Measurements from ENCODE around the gene D2HGDH. TPM values are rescaled to one million over a fixed set of nuclear protein-coding genes. Genes with fewer than 3 reads are reported as not detected.

Gene D2HGDH
- total RNA-seq, 1 donor from 2014 or later = 10.0 TPM

DNA sequence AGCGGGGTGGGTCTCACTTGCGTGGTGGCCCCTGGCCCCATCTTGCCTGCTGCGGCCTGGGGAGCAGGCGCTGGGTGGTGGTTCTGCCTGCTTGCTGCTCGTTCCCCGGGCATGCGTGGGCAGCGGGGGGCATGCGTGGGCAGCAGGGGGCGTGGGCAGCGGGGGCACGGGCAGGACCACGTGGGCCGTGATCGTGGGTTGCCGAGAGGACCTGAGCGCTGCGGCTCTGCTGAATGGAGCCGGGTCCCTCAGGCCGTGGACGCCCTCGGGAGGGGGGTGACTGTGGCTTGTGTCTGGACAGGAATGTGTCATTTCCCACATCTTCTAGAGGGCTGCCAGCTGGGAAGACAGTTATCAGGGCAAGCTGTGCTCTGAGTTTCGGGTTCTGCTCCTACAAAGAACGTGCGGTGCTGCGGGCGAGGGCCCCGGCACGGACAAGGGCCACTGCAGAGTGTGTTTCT lies 33.9 kb downstream of the D2HGDH start:
- Histone ChIP-seq H3K4me1 (ENCODE audit: insufficient read depth, low read length) (no peaks in the 10 kb centered on the region), H3K4me2 (ENCODE audit: low read length) (no peak overlapping the region), H3K27ac (ENCODE audit: low read depth, low read length) (no peak overlapping the region), H3K36me3 (ENCODE audit: insufficient read depth, low read length) (no peaks in the 10 kb centered on the region), H3K27me3 (ENCODE audit: insufficient read depth, low read length) (no peaks in the 10 kb centered on the region), H4K20me1 (ENCODE audit: insufficient read depth, low read length) (no peaks in the 10 kb centered on the region), H3K79me2 (ENCODE audit: insufficient read depth, low read length) (no peaks in the 10 kb centered on the region), H3K9me3 (ENCODE audit: insufficient read depth, low read depth, low read length) (no peaks in the 10 kb centered on the region), H3K4me3 (ENCODE audit: insufficient read depth, low read depth, low read length) (no peak overlapping the region), H3K9ac (ENCODE audit: low read length) (no peak overlapping the region), H2AFZ (ENCODE audit: low read depth, low read length) (no peak overlapping the region)
- peaks cover 5% of the 10 kb centered on the region for H3K36me3 Mint-ChIP-seq (ENCODE audit: low read depth, unreplicated experiment)
- FAIRE-seq = no peak
- peaks cover 2% of the 10 kb centered on the region for H3K4me1 Mint-ChIP-seq (ENCODE audit: low read depth, unreplicated experiment)
- no peak overlapping the region for H3K4me3 Mint-ChIP-seq (ENCODE audit: unreplicated experiment)
- no peaks in the 10 kb centered on the region for H3K9me3 Mint-ChIP-seq (ENCODE audit: unreplicated experiment)
- peaks cover 4% of the 10 kb centered on the region for H3K27me3 Mint-ChIP-seq (ENCODE audit: low read depth, unreplicated experiment)
- no peak for TF ChIP-seq EZH2 (IDR thresholded peaks at IDR 0.05; ENCODE audit: insufficient read depth, low read length)
- TF ChIP-seq, protein P1, sequence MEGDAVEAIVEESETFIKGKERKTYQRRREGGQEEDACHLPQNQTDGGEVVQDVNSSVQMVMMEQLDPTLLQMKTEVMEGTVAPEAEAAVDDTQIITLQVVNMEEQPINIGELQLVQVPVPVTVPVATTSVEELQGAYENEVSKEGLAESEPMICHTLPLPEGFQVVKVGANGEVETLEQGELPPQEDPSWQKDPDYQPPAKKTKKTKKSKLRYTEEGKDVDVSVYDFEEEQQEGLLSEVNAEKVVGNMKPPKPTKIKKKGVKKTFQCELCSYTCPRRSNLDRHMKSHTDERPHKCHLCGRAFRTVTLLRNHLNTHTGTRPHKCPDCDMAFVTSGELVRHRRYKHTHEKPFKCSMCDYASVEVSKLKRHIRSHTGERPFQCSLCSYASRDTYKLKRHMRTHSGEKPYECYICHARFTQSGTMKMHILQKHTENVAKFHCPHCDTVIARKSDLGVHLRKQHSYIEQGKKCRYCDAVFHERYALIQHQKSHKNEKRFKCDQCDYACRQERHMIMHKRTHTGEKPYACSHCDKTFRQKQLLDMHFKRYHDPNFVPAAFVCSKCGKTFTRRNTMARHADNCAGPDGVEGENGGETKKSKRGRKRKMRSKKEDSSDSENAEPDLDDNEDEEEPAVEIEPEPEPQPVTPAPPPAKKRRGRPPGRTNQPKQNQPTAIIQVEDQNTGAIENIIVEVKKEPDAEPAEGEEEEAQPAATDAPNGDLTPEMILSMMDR (IDR thresholded peaks at IDR 0.05; ENCODE audit: insufficient read depth, low read depth, low read length) = no peak
- no peak for DNase-seq (ENCODE audit: low read depth)
- H3K27ac Mint-ChIP-seq (ENCODE audit: unreplicated experiment) = no peak overlapping the region

DNA sequence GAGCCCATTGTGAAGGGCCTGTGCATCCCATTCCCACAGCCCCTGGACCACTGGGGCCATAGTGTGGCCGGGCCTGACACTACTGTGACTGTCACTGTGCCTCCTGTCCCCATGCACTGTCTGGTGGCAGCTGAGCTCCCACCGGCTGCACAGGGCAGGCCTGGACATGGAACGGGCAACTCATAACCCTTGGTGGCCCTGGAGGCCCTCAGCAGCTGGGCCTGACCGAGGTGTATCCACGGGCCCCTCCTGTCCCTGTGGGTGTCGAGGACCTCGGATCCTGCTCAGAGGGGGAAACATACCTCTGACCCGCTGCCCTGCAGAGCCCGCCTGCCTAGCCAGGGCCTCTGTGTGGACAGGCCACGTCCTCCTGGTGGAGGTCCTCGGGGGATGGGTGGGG lies 34.4 kb downstream of the D2HGDH start:
- Mint-ChIP-seq H3K36me3 (ENCODE audit: low read depth, unreplicated experiment) (peaks cover 5% of the 10 kb centered on the region), H3K27ac (ENCODE audit: unreplicated experiment) (no peak overlapping the region), H3K9me3 (ENCODE audit: unreplicated experiment) (no peaks in the 10 kb centered on the region), H3K27me3 (ENCODE audit: low read depth, unreplicated experiment) (peaks cover 4% of the 10 kb centered on the region), H3K4me1 (ENCODE audit: low read depth, unreplicated experiment) (peaks cover 2% of the 10 kb centered on the region), H3K4me3 (ENCODE audit: unreplicated experiment) (no peak overlapping the region)
- Histone ChIP-seq H2AFZ (ENCODE audit: low read depth, low read length) (no peak overlapping the region), H3K9me3 (ENCODE audit: insufficient read depth, low read depth, low read length) (no peaks in the 10 kb centered on the region), H3K27ac (ENCODE audit: low read depth, low read length) (no peak overlapping the region), H3K4me3 (ENCODE audit: insufficient read depth, low read depth, low read length) (no peak overlapping the region), H3K4me1 (ENCODE audit: insufficient read depth, low read length) (no peaks in the 10 kb centered on the region), H3K79me2 (ENCODE audit: insufficient read depth, low read length) (no peaks in the 10 kb centered on the region), H4K20me1 (ENCODE audit: insufficient read depth, low read length) (no peaks in the 10 kb centered on the region), H3K9ac (ENCODE audit: low read length) (no peak overlapping the region), H3K36me3 (ENCODE audit: insufficient read depth, low read length) (no peaks in the 10 kb centered on the region), H3K27me3 (ENCODE audit: insufficient read depth, low read length) (no peaks in the 10 kb centered on the region), H3K4me2 (ENCODE audit: low read length) (no peak overlapping the region)
- no peak for TF ChIP-seq EZH2 (IDR thresholded peaks at IDR 0.05; ENCODE audit: insufficient read depth, low read length)
- TF ChIP-seq, protein P1 (IDR thresholded peaks at IDR 0.05; ENCODE audit: insufficient read depth, low read depth, low read length) = no peak
- DNase-seq (ENCODE audit: low read depth) = no peak
- no peak for FAIRE-seq

DNA sequence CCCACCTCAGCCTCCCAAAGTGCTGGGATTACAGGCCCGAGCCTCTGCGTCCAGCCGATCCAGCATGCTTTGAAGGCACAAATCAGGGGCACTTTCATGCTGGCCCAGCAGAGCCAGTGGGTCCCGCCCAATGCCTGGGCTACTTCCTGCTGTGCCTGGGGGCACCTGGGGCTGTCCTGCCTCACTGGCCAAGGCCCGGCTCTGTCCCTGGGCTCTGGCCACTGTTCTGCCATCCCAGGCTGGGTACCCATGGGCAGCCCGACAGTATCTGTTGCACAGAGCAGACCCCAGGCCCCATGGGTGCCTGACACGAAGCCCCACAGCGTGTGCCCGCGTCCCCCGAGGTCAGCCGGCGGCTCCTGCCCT lies 35.4 kb downstream of the D2HGDH start:
- H3K4me2 ChIP-seq (ENCODE audit: low read length) = no peak overlapping the region
- H3K4me3 ChIP-seq (ENCODE audit: insufficient read depth, low read depth, low read length) = no peak overlapping the region
- H3K27me3 Mint-ChIP-seq (ENCODE audit: low read depth, unreplicated experiment) = peaks cover 4% of the 10 kb centered on the region
- H3K9me3 Mint-ChIP-seq (ENCODE audit: unreplicated experiment) = no peaks in the 10 kb centered on the region
- no peaks in the 10 kb centered on the region for H3K79me2 ChIP-seq (ENCODE audit: insufficient read depth, low read length)
- H3K27ac Mint-ChIP-seq (ENCODE audit: unreplicated experiment) = no peak overlapping the region
- H2AFZ ChIP-seq (ENCODE audit: low read depth, low read length) = no peak overlapping the region
- no peaks in the 10 kb centered on the region for H3K27me3 ChIP-seq (ENCODE audit: insufficient read depth, low read length)
- no peak overlapping the region for H3K9ac ChIP-seq (ENCODE audit: low read length)
- DNase-seq (ENCODE audit: low read depth) = no peak
- no peak overlapping the region for H3K27ac ChIP-seq (ENCODE audit: low read depth, low read length)
- TF ChIP-seq EZH2 (IDR thresholded peaks at IDR 0.05; ENCODE audit: insufficient read depth, low read length) = no peak
- TF ChIP-seq, protein P1 (IDR thresholded peaks at IDR 0.05; ENCODE audit: insufficient read depth, low read depth, low read length) = no peak
- H3K4me3 Mint-ChIP-seq (ENCODE audit: unreplicated experiment) = no peak overlapping the region
- no peaks in the 10 kb centered on the region for H3K9me3 ChIP-seq (ENCODE audit: insufficient read depth, low read depth, low read length)
- H3K4me1 ChIP-seq (ENCODE audit: insufficient read depth, low read length) = peaks cover 3% of the 10 kb centered on the region
- no peaks in the 10 kb centered on the region for H4K20me1 ChIP-seq (ENCODE audit: insufficient read depth, low read length)
- H3K4me1 Mint-ChIP-seq (ENCODE audit: low read depth, unreplicated experiment) = peaks cover 2% of the 10 kb centered on the region
- H3K36me3 Mint-ChIP-seq (ENCODE audit: low read depth, unreplicated experiment) = peaks cover 5% of the 10 kb centered on the region
- no peaks in the 10 kb centered on the region for H3K36me3 ChIP-seq (ENCODE audit: insufficient read depth, low read length)
- no peak for FAIRE-seq
